Esophagus squamous epithelium (tissue), 4 donors: ENCODE measurements around the gene RPTOR.

Experiments used
- CTCF ChIP-seq, 6 experiments: fragments of 450-650 bp in 4 of 6; fragments of 200-600 bp in 2 of 6; sonication (generic) in 2 of 6; IDR thresholded peaks; one replicate each; pipeline ENCODE4 v1.5.1; 2016 to 2019; ENCODE audit warnings: antibody characterized with exemption in 6 of 6, mild to moderate bottlenecking in 4 of 6, moderate library complexity in 4 of 6
- POLR2A ChIP-seq, 4 donors: fragments of 450-650 bp; IDR thresholded peaks; one replicate each; pipeline ENCODE4 v1.6.1; 2017; ENCODE audit warnings: antibody characterized with exemption in 4 of 4, mild to moderate bottlenecking in 4 of 4, moderate library complexity in 3 of 4

GRCh38 chr17:80518392-80518791 lies 26.2 kb upstream of the RPTOR start:
- no peak for TF ChIP-seq CTCF (IDR thresholded peaks at IDR 0.05)
- no peak for TF ChIP-seq POLR2A (IDR thresholded peaks at IDR 0.05)
